B cell (primary cell): ENCODE data around the gene RCC2. TPM values are rescaled to one million over a fixed set of nuclear protein-coding genes. Genes with fewer than 3 reads are reported as not detected.

ENCODE experiments used
- ATAC-seq: fragments of 200-7000 bp; cut with Tn5 transposase; one replicate; pipeline ENCODE4 v1.10.0; 2021; ENCODE audit warnings: low read depth, mild to moderate bottlenecking, moderate number of reproducible peaks, moderate library complexity
- CTCF ChIA-PET: fragments of 350-600 bp; sonication (Branson Sonifier 250); formaldehyde crosslinking; loops from one replicate; lab custom pipeline; 2021; ENCODE audit warnings: antibody characterized with exemption, inconsistent platforms; lab: Charles Lee
- POLR2A ChIA-PET: fragments of 350-600 bp; sonication (Branson Sonifier 250); formaldehyde crosslinking; loops from one replicate; lab custom pipeline; 2021; ENCODE audit warnings: antibody characterized with exemption; lab: Charles Lee
- DNase-seq: peaks from one replicate; pipeline ENCODE4 v3.0.0; 2013
- H2AFZ ChIP-seq: 2 replicates; pipeline ENCODE4 v1.6.1; 2012; ENCODE audit warnings: mild to moderate bottlenecking, low read depth, low read length; ENCODE audit not compliant: insufficient read depth, poor library complexity, severe bottlenecking
- H3K27ac ChIP-seq, 2 donors: 1 replicate in 1 of 2; 2 replicates in 1 of 2; pipeline ENCODE4 v1.5.1; 2012 to 2013; ENCODE audit warnings: low read length in 2 of 2, mild to moderate bottlenecking in 2 of 2, moderate library complexity in 1 of 2
- H3K27me3 ChIP-seq, 4 experiments: fragments of 200-600 bp in 1 of 4; sonication (generic) in 1 of 4; replicated peaks in 1 of 4; 1 replicate in 2 of 4; 2 replicates in 2 of 4; pipeline versions ENCODE4 v1.6.1 to v1.7.0; 2013 to 2016; ENCODE audit warnings: low read length in 3 of 4, mild to moderate bottlenecking in 2 of 4, mixed read lengths in 1 of 4, moderate library complexity in 1 of 4; ENCODE audit not compliant: insufficient read depth in 4 of 4, control insufficient read depth in 3 of 4; ENCODE audit errors: control extremely low read depth in 1 of 4
- H3K36me3 ChIP-seq, 2 experiments: replicated peaks in 1 of 2; 1 replicate in 1 of 2; 2 replicates in 1 of 2; pipeline versions ENCODE4 v1.6.1 to v1.7.1; 2013; ENCODE audit warnings: low read length in 1 of 2; ENCODE audit not compliant: insufficient read depth in 2 of 2, control insufficient read depth in 1 of 2; ENCODE audit errors: control extremely low read depth in 1 of 2, extremely low read depth in 1 of 2
- H3K4me1 ChIP-seq, 2 donors: fragments of 200-600 bp in 1 of 2; sonication (generic) in 1 of 2; 1 replicate in 1 of 2; 2 replicates in 1 of 2; pipeline versions ENCODE4 v1.5.1 to v1.6.1; 2013 to 2017; ENCODE audit warnings: low read length in 2 of 2; ENCODE audit not compliant: control insufficient read depth in 2 of 2, insufficient read depth in 2 of 2
- H3K4me2 ChIP-seq: replicated peaks from 2 replicates; pipeline ENCODE3; 2012; ENCODE audit warnings: mild to moderate bottlenecking, low read depth, low read length; ENCODE audit not compliant: poor library complexity, severe bottlenecking
- H3K4me3 ChIP-seq, 5 experiments: fragments of 200-600 bp in 1 of 5; sonication (generic) in 1 of 5; 1 replicate in 3 of 5; 2 replicates in 2 of 5; pipeline versions ENCODE4 v1.5.1 to v1.7.0; 2011 to 2016; ENCODE audit warnings: low read length in 4 of 5, mild to moderate bottlenecking in 4 of 5, low read depth in 2 of 5, control low read depth in 1 of 5, moderate library complexity in 1 of 5; ENCODE audit not compliant: insufficient read depth in 1 of 5; ENCODE audit errors: control extremely low read depth in 1 of 5, extremely low read depth in 1 of 5
- H3K79me2 ChIP-seq: fragments of 200-600 bp; sonication (generic); one replicate; pipeline ENCODE4 v1.6.0; 2016; ENCODE audit warnings: low read length; ENCODE audit not compliant: control insufficient read depth, insufficient read depth
- H3K9ac ChIP-seq: fragments of 200-600 bp; sonication (generic); 2 replicates; pipeline ENCODE4 v1.6.1; 2017; ENCODE audit warnings: mild to moderate bottlenecking, low read length, moderate library complexity
- H3K9me3 ChIP-seq, 3 donors: one replicate each; pipeline versions ENCODE4 v1.6.1 to v1.7.1; 2013; ENCODE audit warnings: low read length in 2 of 3; ENCODE audit not compliant: control insufficient read depth in 2 of 3, insufficient read depth in 1 of 3; ENCODE audit errors: control extremely low read depth in 1 of 3
- H4K20me1 ChIP-seq: 2 replicates; pipeline ENCODE4 v1.6.0; 2012; ENCODE audit warnings: mild to moderate bottlenecking, low read length; ENCODE audit not compliant: insufficient read depth, control insufficient read depth, poor library complexity, severe bottlenecking
- H3K27ac Mint-ChIP-seq: one replicate; pipeline ENCODE4 v1.8.0; 2021; ENCODE audit warnings: mixed read lengths
- H3K27me3 Mint-ChIP-seq: one replicate; pipeline ENCODE4 v1.8.0; 2021; ENCODE audit warnings: mixed read lengths
- H3K4me1 Mint-ChIP-seq: one replicate; pipeline ENCODE4 v1.8.0; 2021; ENCODE audit warnings: mixed read lengths
- H3K4me3 Mint-ChIP-seq: one replicate; pipeline ENCODE4 v1.8.0; 2021; ENCODE audit warnings: mixed read lengths
- H3K9me3 Mint-ChIP-seq: one replicate; pipeline ENCODE4 v1.8.0; 2022; ENCODE audit warnings: mixed read lengths; ENCODE audit not compliant: insufficient read depth
- EZH2 ChIP-seq: IDR thresholded peaks from 2 replicates; pipeline ENCODE4 v1.6.1; 2012; ENCODE audit warnings: borderline replicate concordance, low read depth, mild to moderate bottlenecking, moderate library complexity, low read length; ENCODE audit not compliant: insufficient read depth, poor library complexity, severe bottlenecking
- WGBS: methylation state at CpG from one replicate; pipeline ENCODE4 v1.1.5; 2013; ENCODE audit warnings: missing lambda C conversion rate; ENCODE audit not compliant: insufficient coverage; 5-methylcytosine and 5-hydroxymethylcytosine counted together
- intact Hi-C: fragments of 100-400 bp; cut with micrococcal nuclease; formaldehyde crosslinking; loops from one replicate; pipeline ENCODE4 v1.10.0; 2022
- polyA plus RNA-seq: library from polyadenylated mRNA; depleted of rRNA; stranded (reverse); fragments of >200 nt; gene quantifications from 2 replicates; pipeline ENCODE4 v1.2.3, GENCODE V29; 2012
- total RNA-seq, 2 donors: library from RNA; stranded (reverse); fragments of 120-200 nt in 1 of 2; gene quantifications; 1 replicate in 1 of 2; 2 replicates in 1 of 2; pipeline versions ENCODE4 v1.2.3 to v1.2.4, GENCODE V29; 2013 to 2022
- TF ChIP-seq, protein P1 (sequence below): fragments of 200-600 bp; IDR thresholded peaks from one replicate; pipeline ENCODE4 v1.8.0; 2022; ENCODE audit warnings: antibody characterized with exemption, mild to moderate bottlenecking

The RCC2 gene
- total and polyA plus RNA-seq, 2 donors (not counting 1 experiment from before 2014, with no cell fraction given), result 48.9 to 76.9 TPM

DNA sequence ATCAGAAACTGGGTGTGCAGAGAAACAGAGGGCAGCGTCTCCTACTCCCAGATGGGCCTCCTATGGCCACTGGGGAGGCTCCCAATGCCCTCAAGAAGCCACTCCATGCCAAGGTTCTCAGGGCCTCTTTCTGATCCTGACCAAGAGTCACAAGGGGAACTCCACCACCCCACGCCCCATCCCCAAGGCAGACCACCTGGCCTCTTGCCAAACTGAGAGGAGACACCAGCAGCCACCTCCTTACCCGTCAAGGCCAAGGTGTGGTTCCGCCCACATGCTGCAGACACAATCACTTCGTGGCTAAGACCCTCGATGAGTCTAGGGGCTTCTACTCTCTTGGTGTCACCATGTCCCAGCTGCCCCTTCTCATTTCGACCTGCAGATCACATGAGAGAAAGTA is 17.0 kb downstream of the RCC2 start:
- no peak for DNase-seq
- H3K4me3 ChIP-seq, result no peak overlapping the region
- H3K27me3 ChIP-seq, result no peaks in the 10 kb centered on the region
- H3K79me2 ChIP-seq, result peaks cover 64% of the 10 kb centered on the region
- Mint-ChIP-seq H3K4me3 (no peak overlapping the region), H3K4me1 (peaks cover 5% of the 10 kb centered on the region), H3K9me3 (no peaks in the 10 kb centered on the region), H3K27ac (no peak overlapping the region), H3K27me3 (no peaks in the 10 kb centered on the region)
- H3K4me1 ChIP-seq, result no peaks in the 10 kb centered on the region
- no peak for ATAC-seq
- ChIA-PET POLR2A (no interaction called here), CTCF (interaction anchor here (1.0 kb wide), 1 partner anchor 62 kb away, joined by 3 read pairs; no protein-coding TSS in a partner anchor)
- intact Hi-C loops, result no loop called here
- no peak overlapping the region for H3K4me2 ChIP-seq
- no peaks in the 10 kb centered on the region for H3K9me3 ChIP-seq
- WGBS, result 92% methylated on average over 7 of the region's 7 CpGs
- no peak overlapping the region for H3K27ac ChIP-seq
- TF ChIP-seq, protein P1, sequence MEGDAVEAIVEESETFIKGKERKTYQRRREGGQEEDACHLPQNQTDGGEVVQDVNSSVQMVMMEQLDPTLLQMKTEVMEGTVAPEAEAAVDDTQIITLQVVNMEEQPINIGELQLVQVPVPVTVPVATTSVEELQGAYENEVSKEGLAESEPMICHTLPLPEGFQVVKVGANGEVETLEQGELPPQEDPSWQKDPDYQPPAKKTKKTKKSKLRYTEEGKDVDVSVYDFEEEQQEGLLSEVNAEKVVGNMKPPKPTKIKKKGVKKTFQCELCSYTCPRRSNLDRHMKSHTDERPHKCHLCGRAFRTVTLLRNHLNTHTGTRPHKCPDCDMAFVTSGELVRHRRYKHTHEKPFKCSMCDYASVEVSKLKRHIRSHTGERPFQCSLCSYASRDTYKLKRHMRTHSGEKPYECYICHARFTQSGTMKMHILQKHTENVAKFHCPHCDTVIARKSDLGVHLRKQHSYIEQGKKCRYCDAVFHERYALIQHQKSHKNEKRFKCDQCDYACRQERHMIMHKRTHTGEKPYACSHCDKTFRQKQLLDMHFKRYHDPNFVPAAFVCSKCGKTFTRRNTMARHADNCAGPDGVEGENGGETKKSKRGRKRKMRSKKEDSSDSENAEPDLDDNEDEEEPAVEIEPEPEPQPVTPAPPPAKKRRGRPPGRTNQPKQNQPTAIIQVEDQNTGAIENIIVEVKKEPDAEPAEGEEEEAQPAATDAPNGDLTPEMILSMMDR, result no peak
- no peak for TF ChIP-seq EZH2
- no peak overlapping the region for H2AFZ ChIP-seq
- H3K9ac ChIP-seq, result no peak overlapping the region
- H4K20me1 ChIP-seq, result peaks cover 65% of the 10 kb centered on the region
- peaks cover 1 to 89% of the 10 kb centered on the region in 2 experiments for H3K36me3 ChIP-seq

DNA sequence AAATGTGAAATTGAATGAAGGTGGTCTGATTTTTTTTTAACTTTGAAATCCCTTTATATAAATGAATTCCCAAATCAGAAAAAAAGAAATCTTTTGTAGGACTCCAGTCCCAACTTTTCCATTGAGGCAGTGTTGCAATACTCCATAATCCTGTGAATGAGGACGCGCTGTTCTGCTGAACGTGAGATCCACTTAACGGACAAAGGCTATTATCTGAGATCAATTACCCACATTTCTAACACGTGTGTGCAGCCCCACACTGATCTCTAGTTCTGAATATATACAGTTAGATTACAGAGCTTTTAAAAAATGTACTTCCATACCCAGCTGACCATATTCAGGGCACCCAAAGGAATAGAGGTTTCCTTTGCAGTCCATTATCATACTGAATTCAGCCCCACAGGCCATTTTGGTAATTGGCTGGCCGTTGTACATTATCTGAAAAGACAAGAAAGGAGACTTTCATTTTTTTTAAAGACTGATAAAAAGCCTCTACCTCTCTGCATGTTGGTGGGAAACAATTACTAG is 19.0 kb downstream of the RCC2 start:
- Mint-ChIP-seq H3K4me3 (no peak overlapping the region), H3K4me1 (peaks cover 1% of the 10 kb centered on the region), H3K27ac (no peak overlapping the region), H3K9me3 (no peaks in the 10 kb centered on the region), H3K27me3 (no peaks in the 10 kb centered on the region)
- no peak overlapping the region for H3K27ac ChIP-seq
- intact Hi-C loops, result loop anchor here (1.0 to 2.0 kb wide), 3 partner anchors 19 to 64 kb away; partner anchors contain the start of gene RCC2
- no peak for ATAC-seq
- H2AFZ ChIP-seq, result no peak overlapping the region
- H4K20me1 ChIP-seq, result peaks cover 56% of the 10 kb centered on the region
- no peak for DNase-seq
- ChIA-PET CTCF (interaction anchor here (1.0 to 1.4 kb wide), 6 partner anchors 15 to 186 kb away, joined by 3 to 6 read pairs (median 3); partner anchors contain the start of gene RCC2), POLR2A (no interaction called here)
- TF ChIP-seq, protein P1, result no peak
- no peak for TF ChIP-seq EZH2
- H3K4me1 ChIP-seq, result no peaks in the 10 kb centered on the region
- no peaks in the 10 kb centered on the region for H3K27me3 ChIP-seq
- no peaks in the 10 kb centered on the region for H3K9me3 ChIP-seq
- H3K79me2 ChIP-seq, result peaks cover 59% of the 10 kb centered on the region
- 100% methylated on average over 3 of the region's 6 CpGs for WGBS
- no peak overlapping the region for H3K9ac ChIP-seq
- peaks cover 1 to 86% of the 10 kb centered on the region in 2 experiments for H3K36me3 ChIP-seq
- H3K4me2 ChIP-seq, result no peak overlapping the region
- no peak overlapping the region for H3K4me3 ChIP-seq
